Liver (tissue), 9 donors: ENCODE results near the gene IKZF3. TPM values are rescaled to one million over a fixed set of nuclear protein-coding genes. Genes with fewer than 3 reads are reported as not detected.

Experiments
- DNase-seq: peaks from one replicate; pipeline ENCODE4 v3.0.0-alpha.2; 2017; ENCODE audit warnings: low spot score
- H3K27ac ChIP-seq, 2 donors: one replicate each; pipeline ENCODE4 v1.7.0; 2013; ENCODE audit warnings: inconsistent platforms in 2 of 2, low read length in 2 of 2, control low read depth in 1 of 2, low read depth in 1 of 2, mild to moderate bottlenecking in 1 of 2
- H3K27me3 ChIP-seq, 4 donors: one replicate each; pipeline versions ENCODE4 v1.6.1 to v1.7.0; 2013; ENCODE audit warnings: low read length in 3 of 4, inconsistent platforms in 1 of 4, mild to moderate bottlenecking in 1 of 4, moderate library complexity in 1 of 4; ENCODE audit not compliant: control insufficient read depth in 4 of 4, insufficient read depth in 4 of 4
- H3K36me3 ChIP-seq, 4 donors: one replicate each; pipeline versions ENCODE4 v1.6.1 to v1.7.0; 2013; ENCODE audit warnings: low read length in 3 of 4, mild to moderate bottlenecking in 3 of 4, low read depth in 1 of 4, moderate library complexity in 1 of 4; ENCODE audit not compliant: control insufficient read depth in 4 of 4, insufficient read depth in 3 of 4
- H3K4me1 ChIP-seq, 4 donors: one replicate each; pipeline versions ENCODE4 v1.6.1 to v1.7.0; 2013; ENCODE audit warnings: low read length in 3 of 4, mild to moderate bottlenecking in 3 of 4, moderate library complexity in 1 of 4; ENCODE audit not compliant: control insufficient read depth in 4 of 4, insufficient read depth in 4 of 4
- H3K4me3 ChIP-seq, 3 donors: one replicate each; pipeline versions ENCODE4 v1.6.1 to v1.7.0; 2013; ENCODE audit warnings: low read length in 3 of 3, control low read depth in 1 of 3, low read depth in 1 of 3, mild to moderate bottlenecking in 1 of 3
- H3K9ac ChIP-seq, 2 donors: one replicate each; pipeline ENCODE4 v1.7.0; 2013; ENCODE audit warnings: low read length in 2 of 2, mild to moderate bottlenecking in 2 of 2, moderate library complexity in 2 of 2, control low read depth in 1 of 2, low read depth in 1 of 2
- H3K9me3 ChIP-seq, 4 donors: one replicate each; pipeline versions ENCODE4 v1.6.1 to v1.7.0; 2013; ENCODE audit warnings: low read length in 3 of 4; ENCODE audit not compliant: control insufficient read depth in 4 of 4
- CTCF ChIP-seq: fragments of 150-350 bp; IDR thresholded peaks from 2 replicates; pipeline ENCODE4 v1.5.1; 2017; ENCODE audit warnings: improper control_type of control experiment, low read depth, low read length; ENCODE audit not compliant: missing input control
- EGR1 ChIP-seq, 2 donors: IDR thresholded peaks; 2 replicates each; pipeline ENCODE4 v1.6.1; 2016 to 2018; ENCODE audit warnings: antibody characterized with exemption in 2 of 2, low read depth in 2 of 2
- FOXA2 ChIP-seq: IDR thresholded peaks from 2 replicates; pipeline ENCODE4 v1.6.1; 2016; ENCODE audit warnings: antibody characterized with exemption
- GABPA ChIP-seq, 2 donors: IDR thresholded peaks in 1 of 2; conservative IDR thresholded peaks in 1 of 2; 2 replicates each; pipeline ENCODE4 v1.6.1; 2016; ENCODE audit warnings: antibody characterized with exemption in 2 of 2, mild to moderate bottlenecking in 1 of 2, moderate library complexity in 1 of 2
- JUND ChIP-seq, 2 donors: IDR thresholded peaks; 2 replicates each; pipeline ENCODE4 v1.6.1; 2016; ENCODE audit warnings: antibody characterized with exemption in 2 of 2
- MAX ChIP-seq: IDR thresholded peaks from 2 replicates; pipeline ENCODE4 v1.6.1; 2016; ENCODE audit warnings: antibody characterized with exemption
- NR2F2 ChIP-seq: IDR thresholded peaks from 2 replicates; pipeline ENCODE4 v1.6.1; 2016; ENCODE audit warnings: antibody characterized with exemption
- REST ChIP-seq: IDR thresholded peaks from 2 replicates; pipeline ENCODE4 v1.6.1; 2016; ENCODE audit warnings: antibody characterized with exemption, mild to moderate bottlenecking
- YY1 ChIP-seq: IDR thresholded peaks from 2 replicates; pipeline ENCODE4 v1.6.1; 2016; ENCODE audit warnings: antibody characterized with exemption, mild to moderate bottlenecking
- ZBTB33 ChIP-seq: IDR thresholded peaks from 2 replicates; pipeline ENCODE4 v1.6.1; 2016; ENCODE audit warnings: antibody characterized with exemption
- WGBS: extraction: QIAGEN DNeasy Blood & Tissue Kit; methylation state at CpG from one replicate; pipeline ENCODE4 v1.1.7; 2013; 5-methylcytosine and 5-hydroxymethylcytosine counted together
- polyA plus RNA-seq, 2 donors: library from polyadenylated mRNA; stranded (reverse) in 1 of 2; unstranded in 1 of 2; fragments of 200-250 nt in 1 of 2; fragments of >200 nt in 1 of 2; fragmentation: Nextera tagmentation in 1 of 2; extraction: Ambion mirVana in 1 of 2; gene quantifications; one replicate each; pipeline versions ENCODE4 v1.2.1 to v1.2.3, GENCODE V29; 2013 to 2015
- total RNA-seq, 2 donors: library from RNA; depleted of rRNA; stranded (reverse); fragments of >200 nt; gene quantifications; one replicate each; pipeline ENCODE4 v1.2.3, GENCODE V29; 2014
- donor health status: healthy.
- donor health status: healthy.
- donor health status: healthy.
- donor health status: healthy.
- donor health status: healthy.

Gene IKZF3
- total and polyA plus RNA-seq, 4 donors: 0.32 to 2.3 (median 0.83) TPM

GRCh38 chr17:39808409-39808997, 55.6 kb downstream of the IKZF3 start:
- WGBS: 87% methylated on average over 3 of the region's 3 CpGs
- H3K27ac ChIP-seq: no peak overlapping the region

GRCh38 chr17:39804839-39805238, 59.3 kb downstream of the IKZF3 start:
- no peak for DNase-seq
- Histone ChIP-seq H3K4me3 (no peak overlapping the region), H3K27ac (no peak overlapping the region), H3K4me1 (no peaks in the 10 kb centered on the region), H3K36me3 (no peaks in the 10 kb centered on the region), H3K27me3 (no peaks in the 10 kb centered on the region), H3K9ac (no peak overlapping the region), H3K9me3 (no peaks in the 10 kb centered on the region)
- 54% methylated on average over 4 of the region's 4 CpGs for WGBS
- TF ChIP-seq YY1 (no peak), EGR1 (IDR thresholded peaks at IDR 0.05; ENCODE audit: low read depth in 2 of 2) (no peak), ZBTB33 (no peak), NR2F2 (no peak), REST (no peak), MAX (no peak)

More at GRCh38 chr17:39808409-39808997, 55.6 kb downstream of the IKZF3 start:
- TF ChIP-seq NR2F2 (no peak), CTCF (no peak), JUND (IDR thresholded peaks at IDR 0.05) (no peak), GABPA (IDR thresholded peaks at IDR 0.05 in 1 of 2, conservative IDR thresholded peaks at IDR 0.05 in 1 of 2) (no peak), FOXA2 (no peak), EGR1 (IDR thresholded peaks at IDR 0.05; ENCODE audit: low read depth in 2 of 2) (no peak), REST (no peak)
- peaks cover 0 to 6% (median 4%) of the 10 kb centered on the region in 4 donors for H3K4me1 ChIP-seq
- no peak for DNase-seq
- H3K36me3 ChIP-seq: no peaks in the 10 kb centered on the region
- H3K4me3 ChIP-seq: no peak overlapping the region
- H3K9ac ChIP-seq: no peak overlapping the region
- H3K27me3 ChIP-seq: no peaks in the 10 kb centered on the region
- no peaks in the 10 kb centered on the region for H3K9me3 ChIP-seq
